SK-N-SH treated with all-trans-retinoic acid at 6 μM for 48 hours (cell line): ENCODE data around the gene PIGA.

Experiments used
- ATAC-seq: fragments of 200-7000 bp; cut with Tn5 transposase; 3 replicates; pipeline ENCODE4 v1.9.1; 2020; ENCODE audit warnings: mild to moderate bottlenecking, moderate library complexity
- ARNTL ChIP-seq: fragments of 450-650 bp; formaldehyde crosslinking; IDR thresholded peaks from 2 replicates; pipeline ENCODE4 v1.5.0; 2020; ENCODE audit warnings: low read depth, mild to moderate bottlenecking, moderate library complexity, borderline replicate concordance
- BACH2 ChIP-seq: fragments of 250-450 bp; sonication (Bioruptor Pico); IDR thresholded peaks from 2 replicates; pipeline ENCODE4 v1.9.0; 2021; ENCODE audit warnings: mild to moderate bottlenecking, borderline replicate concordance
- CREB5 ChIP-seq: fragments of 250-450 bp; sonication (Bioruptor Pico); IDR thresholded peaks from 2 replicates; pipeline ENCODE4 v1.5.1; 2020; ENCODE audit warnings: low read depth, mild to moderate bottlenecking, moderate library complexity
- CSDC2 ChIP-seq: fragments of 250-450 bp; sonication (Bioruptor Pico); IDR thresholded peaks from 2 replicates; pipeline ENCODE4 v1.5.0; 2020; ENCODE audit warnings: mild to moderate bottlenecking, moderate library complexity
- CSRNP3 ChIP-seq: fragments of 250-450 bp; sonication (Bioruptor Pico); IDR thresholded peaks from 2 replicates; pipeline ENCODE4 v1.5.1; 2021; ENCODE audit warnings: mild to moderate bottlenecking, moderate library complexity
- ESRRG ChIP-seq: fragments of 250-450 bp; sonication (Bioruptor Pico); IDR thresholded peaks from 2 replicates; pipeline ENCODE4 v1.6.1; 2021; ENCODE audit warnings: mild to moderate bottlenecking
- GLIS3 ChIP-seq: fragments of 250-450 bp; sonication (Bioruptor Pico); IDR thresholded peaks from 2 replicates; pipeline ENCODE4 v1.5.0; 2020; ENCODE audit warnings: mild to moderate bottlenecking, moderate library complexity
- ISL1 ChIP-seq: fragments of 250-450 bp; sonication (Bioruptor Pico); IDR thresholded peaks from 2 replicates; pipeline ENCODE4 v2.1.2; 2022; ENCODE audit warnings: mild to moderate bottlenecking, moderate library complexity
- OSR1 ChIP-seq: fragments of 250-450 bp; sonication (Bioruptor Pico); IDR thresholded peaks from 2 replicates; pipeline ENCODE4 v1.8.0; 2022; ENCODE audit warnings: moderate library complexity, mild to moderate bottlenecking, inconsistent platforms
- PATZ1 ChIP-seq: fragments of 250-450 bp; sonication (Bioruptor Pico); IDR thresholded peaks from 2 replicates; pipeline ENCODE4 v1.8.0; 2020; ENCODE audit warnings: mild to moderate bottlenecking, moderate library complexity, borderline replicate concordance
- POU6F1 ChIP-seq: fragments of 250-450 bp; sonication (Bioruptor Pico); IDR thresholded peaks from 2 replicates; pipeline ENCODE4 v1.8.0; 2021; ENCODE audit warnings: low read depth, mild to moderate bottlenecking, moderate library complexity, borderline replicate concordance
- PPARA ChIP-seq: fragments of 250-450 bp; sonication (Bioruptor Pico); IDR thresholded peaks from 2 replicates; pipeline ENCODE4 v1.5.0; 2020; ENCODE audit warnings: mild to moderate bottlenecking, borderline replicate concordance
- RARB ChIP-seq: fragments of 250-450 bp; sonication (Bioruptor Pico); IDR thresholded peaks from 2 replicates; pipeline ENCODE4 v1.8.0; 2021; ENCODE audit warnings: mild to moderate bottlenecking, moderate library complexity
- SNAI2 ChIP-seq: fragments of 250-450 bp; sonication (Bioruptor Pico); IDR thresholded peaks from 2 replicates; pipeline ENCODE4 v1.5.0; 2020; ENCODE audit warnings: mild to moderate bottlenecking, moderate library complexity
- TCF4 ChIP-seq: fragments of 250-450 bp; sonication (Bioruptor Pico); IDR thresholded peaks from 2 replicates; pipeline ENCODE4 v1.8.0; 2021; ENCODE audit warnings: mild to moderate bottlenecking, moderate library complexity, borderline replicate concordance
- TOX ChIP-seq: fragments of 250-450 bp; sonication (Bioruptor Pico); IDR thresholded peaks from 2 replicates; pipeline ENCODE4 v1.8.0; 2021; ENCODE audit warnings: mild to moderate bottlenecking, moderate library complexity, borderline replicate concordance
- TSHZ2 ChIP-seq: fragments of 250-450 bp; sonication (Bioruptor Pico); IDR thresholded peaks from 2 replicates; pipeline ENCODE4 v1.5.0; 2020; ENCODE audit warnings: mild to moderate bottlenecking, moderate library complexity
- ZC3H10 ChIP-seq: fragments of 250-450 bp; sonication (Bioruptor Pico); IDR thresholded peaks from 2 replicates; pipeline ENCODE4 v1.5.1; 2021; ENCODE audit warnings: mild to moderate bottlenecking, moderate library complexity
- ZFP3 ChIP-seq: fragments of 250-450 bp; sonication (Bioruptor Pico); IDR thresholded peaks from 2 replicates; pipeline ENCODE4 v1.5.0; 2020; ENCODE audit warnings: mild to moderate bottlenecking, moderate library complexity
- ZNF565 ChIP-seq: fragments of 450-650 bp; formaldehyde crosslinking; conservative IDR thresholded peaks from 2 replicates; pipeline ENCODE4 v1.5.0; 2020; ENCODE audit warnings: low read depth, mild to moderate bottlenecking, moderate library complexity
- ZNF70 ChIP-seq: fragments of 450-650 bp; formaldehyde crosslinking; IDR thresholded peaks from 2 replicates; pipeline ENCODE4 v1.5.0; 2020; ENCODE audit warnings: mild to moderate bottlenecking, moderate library complexity
- ZNF8 ChIP-seq: fragments of 450-650 bp; formaldehyde crosslinking; IDR thresholded peaks from 2 replicates; pipeline ENCODE4 v1.5.0; 2020; ENCODE audit warnings: mild to moderate bottlenecking, moderate library complexity

Gene PIGA

GRCh38 chrX:15293451-15293850 is 41.9 kb downstream of the PIGA start:
- TF ChIP-seq ZNF8 (CRISPR knock-in tag), result no peak
- no peak for TF ChIP-seq SNAI2 (CRISPR knock-in tag)
- TF ChIP-seq TCF4 (CRISPR knock-in tag), result no peak
- no peak for TF ChIP-seq ISL1 (CRISPR knock-in tag)
- TF ChIP-seq CSDC2, result no peak
- TF ChIP-seq BACH2, result no peak
- TF ChIP-seq ZFP3 (CRISPR knock-in tag), result no peak
- TF ChIP-seq TSHZ2 (CRISPR knock-in tag), result no peak
- no peak for TF ChIP-seq PPARA (CRISPR knock-in tag)
- no peak for TF ChIP-seq PATZ1 (CRISPR knock-in tag)
- no peak for TF ChIP-seq ZNF70 (CRISPR knock-in tag)
- TF ChIP-seq POU6F1 (CRISPR knock-in tag), result no peak
- no peak for TF ChIP-seq ZNF565
- no peak for TF ChIP-seq ARNTL (CRISPR knock-in tag)
- no peak for TF ChIP-seq TOX
- TF ChIP-seq ZC3H10 (CRISPR knock-in tag), result no peak
- TF ChIP-seq, all 23 proteins: peak for 0
- no peak for ATAC-seq

- TF ChIP-seq ZNF565 (no peak), OSR1 (no peak)
- ATAC-seq, result no peak
Measured at GRCh38 chrX:15292861-15293260, 42.5 kb downstream of the PIGA start.

GRCh38 chrX:15277604-15278003 is 57.7 kb downstream of the PIGA start:
- TF ChIP-seq CSDC2, result no peak
- no peak for TF ChIP-seq OSR1
- TF ChIP-seq TOX, result no peak
- no peak for TF ChIP-seq ZNF8 (CRISPR knock-in tag)
- TF ChIP-seq GLIS3 (CRISPR knock-in tag), result no peak
- TF ChIP-seq SNAI2 (CRISPR knock-in tag), result no peak
- no peak for TF ChIP-seq ZC3H10 (CRISPR knock-in tag)
- no peak for TF ChIP-seq ZNF565
- no peak for TF ChIP-seq RARB (CRISPR knock-in tag)
- TF ChIP-seq ISL1 (CRISPR knock-in tag), result no peak
- no peak for TF ChIP-seq CSRNP3 (CRISPR knock-in tag)
- no peak for TF ChIP-seq TSHZ2 (CRISPR knock-in tag)
- no peak for TF ChIP-seq ARNTL (CRISPR knock-in tag)
- no peak for TF ChIP-seq PPARA (CRISPR knock-in tag)
- TF ChIP-seq PATZ1 (CRISPR knock-in tag), result no peak
- TF ChIP-seq ESRRG (CRISPR knock-in tag), result no peak
- no peak for TF ChIP-seq TCF4 (CRISPR knock-in tag)
- TF ChIP-seq CREB5 (CRISPR knock-in tag), result no peak
- no peak for TF ChIP-seq ZFP3 (CRISPR knock-in tag)
- no peak for TF ChIP-seq BACH2
- no peak for ATAC-seq
